Measurements from ENCODE around the gene PPP4R1. TPM values are rescaled to one million over a fixed set of nuclear protein-coding genes. Genes with fewer than 3 reads are reported as not detected.
A peak's percentile ranks its signal among the peaks of the same experiment; 100 is the strongest.

Gene PPP4R1
- total RNA-seq, 1 donor from 2014 or later = 76.5 TPM

GRCh38 chr18:9596226-9596625, 18.1 kb downstream of the PPP4R1 start:
- DNase-seq (ENCODE audit: low spot score) = no peak

DNA sequence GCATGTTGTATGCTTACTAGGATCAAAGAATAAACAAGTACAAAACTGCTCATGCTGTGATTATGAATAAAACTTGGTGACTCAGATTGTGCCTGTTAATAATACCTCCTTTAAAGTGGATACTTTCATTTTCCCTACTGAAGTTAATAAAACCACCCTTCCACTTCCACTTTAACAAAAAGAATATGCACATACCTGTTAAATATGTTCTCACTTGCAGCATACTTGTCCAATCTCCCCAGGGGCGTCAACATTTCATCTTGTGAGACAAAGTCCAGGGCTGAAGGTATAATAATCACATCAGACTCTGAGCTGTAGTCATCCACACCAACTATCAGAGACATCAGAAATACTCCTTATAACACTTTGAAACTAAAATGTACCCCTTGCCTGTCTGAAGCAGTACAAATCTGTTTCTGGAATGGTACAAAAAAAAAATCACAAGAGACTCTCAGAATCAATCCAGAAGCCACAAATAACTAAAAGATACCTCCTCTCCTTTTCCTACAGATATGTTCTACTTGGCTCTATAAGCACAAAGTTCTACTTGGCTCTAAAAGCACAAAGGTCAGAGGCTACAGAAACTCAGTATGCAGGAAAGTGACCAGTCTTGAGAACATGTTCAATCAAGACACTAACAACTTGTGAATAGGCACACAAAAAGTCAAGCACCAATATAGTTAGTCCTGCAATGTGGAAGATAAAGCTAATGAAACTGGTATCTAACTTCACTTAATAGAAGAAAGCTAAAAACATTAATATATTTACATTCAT, 19.3 kb downstream of the PPP4R1 start:
- DNase-seq (ENCODE audit: low spot score) = no peak

DNA sequence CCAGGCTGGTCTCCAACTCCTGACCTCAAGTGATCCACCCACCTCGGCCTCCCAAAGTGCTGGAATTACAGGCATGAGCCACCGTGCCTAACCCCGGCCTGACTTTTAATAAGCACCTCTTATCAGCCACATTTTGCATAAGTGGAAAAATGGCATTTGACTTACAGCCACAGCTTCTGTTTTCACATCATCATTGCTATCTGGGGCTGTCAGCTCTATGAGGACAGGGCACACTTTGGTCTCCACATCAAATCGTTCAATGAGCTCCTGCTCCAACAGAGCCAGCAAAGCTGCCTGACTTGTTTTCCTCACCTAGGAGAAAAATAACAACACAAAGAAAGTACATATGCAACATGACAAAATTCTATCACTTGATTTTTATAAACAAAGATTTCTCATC, 26.4 kb downstream of the PPP4R1 start:
- no peak for DNase-seq (ENCODE audit: low spot score)

DNA sequence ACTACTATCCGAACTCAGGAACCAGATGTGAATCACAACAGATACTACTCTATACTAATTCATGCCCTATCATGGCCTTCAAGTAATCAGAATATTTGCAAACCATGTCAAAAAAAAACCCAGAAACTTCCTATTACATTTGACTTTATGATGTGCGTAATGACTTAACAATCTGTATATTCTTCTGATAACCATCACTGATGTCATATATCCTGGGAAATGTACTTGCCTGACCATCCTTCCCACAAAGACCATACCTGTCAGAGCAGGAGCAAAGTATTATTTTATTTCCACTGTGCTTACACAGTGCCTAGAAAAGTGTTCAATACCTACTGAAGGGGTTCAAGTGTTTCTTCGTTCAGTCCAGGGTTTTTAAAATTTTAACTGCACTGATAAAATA, 27.5 kb downstream of the PPP4R1 start:
- DNase-seq (ENCODE audit: low spot score) = no peak

- DNase-seq (ENCODE audit: low spot score) = no peak
Measured at GRCh38 chr18:9581667-9582066, 32.7 kb downstream of the PPP4R1 start.

GRCh38 chr18:9578306-9578705, 36.1 kb downstream of the PPP4R1 start:
- DNase-seq (ENCODE audit: low spot score) = no peak

- no peak for DNase-seq (ENCODE audit: low spot score)
Measured at GRCh38 chr18:9577361-9577760, 37.0 kb downstream of the PPP4R1 start.

DNA sequence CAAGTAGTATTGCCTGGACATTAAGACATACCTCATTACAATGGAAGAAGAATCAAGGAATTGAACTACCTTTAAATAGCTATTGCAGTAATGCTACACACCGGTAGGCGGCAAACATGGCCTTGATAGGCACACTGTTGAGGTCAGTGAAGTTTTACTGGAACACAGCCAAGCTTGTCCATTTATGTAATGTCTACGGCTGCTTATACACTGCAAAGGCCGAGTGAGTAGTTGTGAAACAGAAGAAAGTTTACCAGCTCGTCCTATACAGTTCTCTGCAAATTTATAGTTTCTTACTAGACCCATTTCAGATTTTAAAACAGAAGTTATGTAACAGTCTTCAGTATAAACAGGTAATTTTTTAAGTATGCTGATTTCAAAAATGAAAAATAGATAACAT, 38.8 kb downstream of the PPP4R1 start:
- peak; percentile 89 for DNase-seq (ENCODE audit: low spot score)

DNA sequence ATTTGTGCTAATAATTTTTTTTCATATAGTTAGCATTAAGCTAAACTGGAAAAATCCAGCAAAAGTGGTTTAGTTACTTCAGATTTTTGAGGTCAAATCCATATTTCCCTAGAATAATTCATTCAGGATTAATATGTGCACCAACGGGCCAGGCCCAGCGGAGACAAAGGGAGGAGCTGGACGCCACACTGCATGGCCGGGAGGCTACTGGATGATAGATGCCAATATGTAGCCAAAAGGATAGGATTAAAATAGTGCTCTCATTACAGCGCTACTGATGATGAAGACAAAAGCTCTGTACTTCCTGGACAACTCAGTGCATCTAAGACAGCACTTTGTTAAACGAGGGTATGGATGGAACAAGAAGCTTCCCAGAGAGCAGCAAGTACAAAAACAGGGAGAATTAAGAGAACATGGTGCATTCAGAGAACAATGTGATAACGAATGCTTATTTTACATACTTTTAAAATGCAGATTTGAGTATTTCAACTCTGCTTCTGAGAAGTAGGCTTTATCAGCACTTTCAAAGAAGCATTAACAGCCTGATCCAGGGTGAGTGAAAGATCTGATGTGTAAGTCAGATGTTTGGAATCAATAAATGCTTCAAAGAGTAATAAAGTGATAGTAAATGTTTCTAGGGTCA, 39.8 kb downstream of the PPP4R1 start:
- no peak for DNase-seq (ENCODE audit: low spot score)

GRCh38 chr18:9571546-9571945, 42.8 kb downstream of the PPP4R1 start:
- no peak for DNase-seq (ENCODE audit: low spot score)

DNA sequence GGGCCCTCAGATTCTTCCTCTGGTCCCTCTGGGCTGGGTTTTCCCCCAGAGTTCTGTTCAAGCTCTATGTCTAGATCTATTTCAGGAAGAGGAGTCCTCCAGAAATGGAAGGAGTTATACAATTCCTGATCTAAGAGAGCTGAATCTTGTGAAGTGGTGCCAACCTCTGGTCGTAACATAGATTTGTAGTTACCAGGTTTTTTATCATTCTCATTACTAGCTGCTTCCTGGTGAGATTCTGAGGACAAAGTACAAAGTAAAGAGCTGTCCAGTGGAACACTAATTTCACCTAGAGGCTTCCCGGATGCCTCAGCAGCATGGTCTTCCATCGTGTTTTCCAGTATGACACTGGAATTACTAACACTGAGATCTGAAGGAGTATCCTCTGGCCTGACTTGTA, 44.1 kb downstream of the PPP4R1 start:
- no peak for DNase-seq (ENCODE audit: low spot score)

GRCh38 chr18:9569178-9569577, 45.2 kb downstream of the PPP4R1 start:
- DNase-seq (ENCODE audit: low spot score) = no peak

DNA sequence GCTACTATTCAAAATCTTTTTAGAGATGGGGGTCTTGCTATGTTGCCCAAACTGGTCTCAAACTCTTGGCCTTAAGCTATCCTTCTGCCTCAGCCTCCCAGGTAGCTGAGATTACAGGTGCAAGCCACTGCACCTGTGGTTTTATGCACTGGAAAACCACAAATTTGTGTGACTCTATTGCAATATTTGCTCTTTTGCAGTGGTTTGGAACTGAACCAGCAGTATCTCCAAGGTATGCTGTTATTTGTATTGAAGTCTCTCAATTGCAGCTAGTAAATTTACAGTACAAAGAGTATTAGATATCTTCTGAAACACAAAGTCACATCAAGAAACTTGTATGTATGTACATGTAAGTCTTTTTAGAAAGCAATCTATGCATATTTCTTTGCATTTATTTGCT, 46.2 kb downstream of the PPP4R1 start:
- no peak for DNase-seq (ENCODE audit: low spot score)

DNA sequence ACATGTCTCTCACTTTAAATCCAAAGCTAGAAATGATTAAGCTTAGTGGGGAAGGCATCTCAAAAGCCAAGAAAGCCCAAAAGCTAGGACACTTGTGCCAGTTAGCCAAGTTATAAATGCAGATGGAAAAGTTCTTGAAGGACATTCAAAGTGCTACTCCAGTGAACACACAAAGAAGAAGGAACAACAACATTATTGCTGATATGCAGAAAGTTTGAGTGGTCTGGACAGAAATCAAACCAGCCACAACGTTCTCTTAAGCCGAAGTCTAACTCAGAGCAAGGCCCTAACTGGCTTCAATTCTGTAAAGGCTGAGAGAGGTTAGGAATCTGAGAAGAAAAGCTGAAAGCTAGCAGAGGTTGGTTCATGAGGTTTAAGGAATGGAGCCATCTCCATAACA, 49.0 kb downstream of the PPP4R1 start:
- no peak for DNase-seq (ENCODE audit: low spot score)

- DNase-seq (ENCODE audit: low spot score) = no peak
Measured at GRCh38 chr18:9563331-9563730, 51.0 kb downstream of the PPP4R1 start.

DNA sequence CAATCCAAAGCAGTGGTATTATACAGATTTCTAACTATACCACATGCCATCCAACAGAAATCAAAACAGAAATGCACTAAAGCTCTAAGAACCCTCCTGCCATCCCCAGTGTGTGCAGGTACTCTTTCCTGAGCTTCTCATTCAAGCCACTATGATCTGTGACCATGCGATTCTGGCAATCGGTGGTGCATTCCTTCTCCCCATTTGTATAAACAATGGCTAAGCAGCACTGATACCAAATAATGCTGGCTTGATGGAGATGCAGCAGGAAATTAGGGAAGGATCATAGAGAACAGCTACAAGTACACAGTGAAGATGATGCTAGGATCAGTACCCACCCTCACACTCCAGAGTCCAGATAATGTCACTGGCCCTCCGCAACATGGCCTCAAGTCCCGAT, 51.8 kb downstream of the PPP4R1 start:
- DNase-seq (ENCODE audit: low spot score) = no peak

DNA sequence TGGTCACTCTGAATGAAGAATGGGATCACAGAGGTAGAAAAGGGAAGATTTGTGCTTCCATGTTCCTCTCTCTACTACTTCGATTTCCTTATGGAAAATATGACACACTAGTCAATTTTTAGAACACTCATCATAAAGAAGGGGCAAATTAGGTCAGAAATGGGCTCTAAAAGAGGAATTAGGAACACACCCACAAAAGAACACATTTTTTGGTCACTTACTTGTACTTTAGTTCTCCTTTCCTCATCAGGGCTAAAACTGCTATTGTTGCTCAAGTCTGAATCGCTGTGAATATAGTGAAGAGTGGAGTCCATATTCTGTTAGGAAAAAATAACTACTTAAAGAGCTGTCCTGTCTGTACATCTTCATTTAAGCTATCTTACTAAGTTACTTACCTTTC, 52.6 kb downstream of the PPP4R1 start:
- DNase-seq (ENCODE audit: low spot score) = no peak

DNA sequence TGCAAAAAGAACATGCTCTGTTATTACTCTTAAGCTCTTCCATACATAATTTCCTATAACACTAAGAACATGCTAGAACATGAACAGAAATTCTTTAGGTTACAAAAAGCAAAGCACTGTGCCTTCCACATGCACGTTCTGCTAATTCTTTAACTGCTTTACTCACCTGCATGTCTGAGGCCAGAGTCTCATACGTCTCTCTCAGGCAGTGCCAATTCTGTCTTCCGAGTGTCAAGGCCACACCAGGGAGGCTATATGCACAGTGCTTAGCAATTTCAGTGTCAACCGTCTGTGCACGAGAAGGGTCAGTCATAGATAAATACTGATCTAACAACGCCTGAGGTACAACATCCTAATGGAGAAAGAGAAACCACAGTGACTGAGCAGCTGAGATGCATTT, 55.1 kb downstream of the PPP4R1 start:
- DNase-seq (ENCODE audit: low spot score) = no peak

DNA sequence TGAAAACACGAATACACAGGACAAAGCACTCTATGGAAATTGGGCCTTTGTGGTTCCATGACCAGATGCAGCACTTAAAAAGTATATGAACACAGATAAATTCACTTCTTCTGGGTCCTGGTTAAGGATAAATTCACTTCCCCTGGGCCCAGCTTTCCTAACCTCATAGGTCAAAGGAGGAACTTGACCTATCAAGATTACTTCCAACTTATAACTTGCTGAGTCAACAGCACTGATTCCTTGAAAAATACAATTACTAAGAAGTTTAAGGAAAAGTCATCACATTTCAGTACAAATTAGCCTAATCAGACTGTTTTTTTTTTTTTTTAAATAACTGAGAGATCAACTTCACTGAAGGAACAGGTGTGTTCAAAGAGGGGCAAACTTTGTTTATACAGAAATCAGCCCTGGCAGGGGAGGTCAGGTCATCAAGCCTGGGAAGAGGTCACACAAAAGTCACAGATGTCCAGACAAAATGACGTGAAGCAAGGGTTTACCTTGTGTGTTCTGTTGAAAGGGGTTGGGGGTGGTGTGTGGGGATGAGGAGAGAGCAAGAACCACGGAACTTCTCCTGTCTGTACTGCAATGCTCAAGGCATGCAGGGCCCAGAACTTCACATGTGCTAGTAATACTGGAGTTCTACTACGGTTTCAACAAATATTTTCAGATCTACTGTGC, 55.8 kb downstream of the PPP4R1 start:
- no peak for DNase-seq (ENCODE audit: low spot score)

- DNase-seq (ENCODE audit: low spot score) = no peak
Measured at GRCh38 chr18:9557250-9557943, 57.0 kb downstream of the PPP4R1 start.

GRCh38 chr18:9552616-9553015, 61.7 kb downstream of the PPP4R1 start:
- no peak for DNase-seq (ENCODE audit: low spot score)

GRCh38 chr18:9552191-9552590, 62.2 kb downstream of the PPP4R1 start:
- DNase-seq (ENCODE audit: low spot score) = no peak
